Ascending aorta (tissue), 2 donors: ENCODE results near the gene SLC45A2. TPM values are rescaled to one million over a fixed set of nuclear protein-coding genes. Genes with fewer than 3 reads are reported as not detected.

Source experiments
- DNase-seq, 2 donors: peaks; one replicate each; pipeline ENCODE4 v3.0.0-alpha.2; 2019; ENCODE audit warnings: low spot score in 2 of 2
- H3K27ac ChIP-seq, 2 donors: fragments of 200-600 bp; sonication (generic); one replicate each; pipeline ENCODE4 v1.5.1; 2016 to 2017; ENCODE audit warnings: mild to moderate bottlenecking in 1 of 2
- H3K27me3 ChIP-seq: fragments of 200-600 bp; sonication (generic); one replicate; pipeline ENCODE4 v1.5.1; 2017
- H3K36me3 ChIP-seq, 2 donors: fragments of 200-600 bp; sonication (generic); one replicate each; pipeline ENCODE4 v1.5.1; 2016
- H3K4me1 ChIP-seq, 2 donors: fragments of 200-600 bp; sonication (generic); one replicate each; pipeline ENCODE4 v1.5.1; 2016 to 2017; ENCODE audit warnings: mild to moderate bottlenecking in 1 of 2
- H3K4me3 ChIP-seq, 2 donors: fragments of 200-600 bp; sonication (generic); one replicate each; pipeline ENCODE4 v1.5.1; 2016 to 2017; ENCODE audit warnings: mild to moderate bottlenecking in 1 of 2
- H3K9me3 ChIP-seq, 2 donors: fragments of 200-600 bp; sonication (generic); one replicate each; pipeline ENCODE4 v1.5.1; 2016
- intact Hi-C: fragments of 100-400 bp; cut with DNase I; formaldehyde crosslinking; loops from one replicate; pipeline ENCODE4 v1.15.1; 2023
- total RNA-seq: library from RNA; depleted of rRNA; stranded (reverse); fragments of >200 nt; gene quantifications from one replicate; pipeline ENCODE4 v1.1.0, GENCODE V29; 2016
- TF ChIP-seq, protein P1 (sequence below), 3 experiments: fragments of 200-600 bp in 2 of 3; fragments of 450-650 bp in 1 of 3; sonication (generic) in 2 of 3; IDR thresholded peaks; one replicate each; pipeline ENCODE4 v1.5.1; 2016 to 2019; ENCODE audit warnings: antibody characterized with exemption in 3 of 3, mild to moderate bottlenecking in 1 of 3, moderate library complexity in 1 of 3

Gene SLC45A2
- total RNA-seq, 1 donor from 2014 or later: not detected

- intact Hi-C loops: no loop called here
- no peaks in the 10 kb centered on the region for H3K9me3 ChIP-seq
- DNase-seq: no peak
- no peak overlapping the region for H3K4me3 ChIP-seq
- no peak overlapping the region for H3K27ac ChIP-seq
- H3K36me3 ChIP-seq: no peaks in the 10 kb centered on the region
- no peaks in the 10 kb centered on the region for H3K4me1 ChIP-seq
- TF ChIP-seq, protein P1, sequence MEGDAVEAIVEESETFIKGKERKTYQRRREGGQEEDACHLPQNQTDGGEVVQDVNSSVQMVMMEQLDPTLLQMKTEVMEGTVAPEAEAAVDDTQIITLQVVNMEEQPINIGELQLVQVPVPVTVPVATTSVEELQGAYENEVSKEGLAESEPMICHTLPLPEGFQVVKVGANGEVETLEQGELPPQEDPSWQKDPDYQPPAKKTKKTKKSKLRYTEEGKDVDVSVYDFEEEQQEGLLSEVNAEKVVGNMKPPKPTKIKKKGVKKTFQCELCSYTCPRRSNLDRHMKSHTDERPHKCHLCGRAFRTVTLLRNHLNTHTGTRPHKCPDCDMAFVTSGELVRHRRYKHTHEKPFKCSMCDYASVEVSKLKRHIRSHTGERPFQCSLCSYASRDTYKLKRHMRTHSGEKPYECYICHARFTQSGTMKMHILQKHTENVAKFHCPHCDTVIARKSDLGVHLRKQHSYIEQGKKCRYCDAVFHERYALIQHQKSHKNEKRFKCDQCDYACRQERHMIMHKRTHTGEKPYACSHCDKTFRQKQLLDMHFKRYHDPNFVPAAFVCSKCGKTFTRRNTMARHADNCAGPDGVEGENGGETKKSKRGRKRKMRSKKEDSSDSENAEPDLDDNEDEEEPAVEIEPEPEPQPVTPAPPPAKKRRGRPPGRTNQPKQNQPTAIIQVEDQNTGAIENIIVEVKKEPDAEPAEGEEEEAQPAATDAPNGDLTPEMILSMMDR (IDR thresholded peaks at IDR 0.05): no peak
- H3K27me3 ChIP-seq: no peaks in the 10 kb centered on the region
Observed at GRCh38 chr5:33978306-33978705, 6.2 kb downstream of the SLC45A2 start.

- intact Hi-C loops: no loop called here
- TF ChIP-seq, protein P1 (IDR thresholded peaks at IDR 0.05): no peak
- Histone ChIP-seq H3K4me3 (no peak overlapping the region), H3K9me3 (no peaks in the 10 kb centered on the region), H3K27ac (no peak overlapping the region), H3K36me3 (no peaks in the 10 kb centered on the region), H3K27me3 (no peaks in the 10 kb centered on the region), H3K4me1 (no peaks in the 10 kb centered on the region)
- no peak for DNase-seq
Observed at GRCh38 chr5:33976307-33976706, 8.2 kb downstream of the SLC45A2 start.

- H3K27ac ChIP-seq: no peak overlapping the region
- no peaks in the 10 kb centered on the region for H3K36me3 ChIP-seq
- DNase-seq: no peak
- no peaks in the 10 kb centered on the region for H3K27me3 ChIP-seq
- H3K9me3 ChIP-seq: no peaks in the 10 kb centered on the region
- TF ChIP-seq, protein P1 (IDR thresholded peaks at IDR 0.05): no peak
- intact Hi-C loops: no loop called here
- H3K4me3 ChIP-seq: no peak overlapping the region
- no peaks in the 10 kb centered on the region for H3K4me1 ChIP-seq
Observed at GRCh38 chr5:33975852-33976251, 8.6 kb downstream of the SLC45A2 start.

DNA sequence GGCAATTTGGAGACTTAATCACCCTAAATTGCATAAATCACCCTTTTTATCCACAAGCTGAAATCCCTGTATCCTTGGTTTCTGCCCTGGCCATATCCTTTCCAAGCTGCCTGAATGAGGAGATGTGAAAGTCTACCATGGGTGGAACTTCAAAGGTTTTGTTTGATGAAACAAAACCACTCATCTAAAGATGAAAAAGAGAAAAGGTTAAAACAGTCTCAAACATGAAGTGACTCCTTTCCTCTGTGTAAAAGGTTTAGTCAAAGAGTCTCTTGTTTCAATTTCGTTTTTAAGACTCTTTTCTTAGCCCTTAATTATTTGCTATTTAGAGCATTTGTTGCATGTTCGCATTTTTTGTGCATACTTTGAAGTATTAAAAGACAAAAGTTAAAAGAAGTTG lies 11.2 kb downstream of the SLC45A2 start:
- Histone ChIP-seq H3K4me1 (no peaks in the 10 kb centered on the region), H3K27ac (no peak overlapping the region), H3K9me3 (no peaks in the 10 kb centered on the region), H3K27me3 (no peaks in the 10 kb centered on the region), H3K36me3 (no peaks in the 10 kb centered on the region), H3K4me3 (no peak overlapping the region)
- DNase-seq: no peak
- intact Hi-C loops: no loop called here
- TF ChIP-seq, protein P1 (IDR thresholded peaks at IDR 0.05): no peak

GRCh38 chr5:33969572-33970452 lies 14.7 kb downstream of the SLC45A2 start:
- Histone ChIP-seq H3K27me3 (no peaks in the 10 kb centered on the region), H3K36me3 (no peaks in the 10 kb centered on the region), H3K9me3 (no peaks in the 10 kb centered on the region), H3K27ac (no peak overlapping the region), H3K4me1 (no peaks in the 10 kb centered on the region), H3K4me3 (no peak overlapping the region)
- no peak for DNase-seq
- intact Hi-C loops: loop anchor here (2.0 kb wide), 1 partner anchor 535 kb away; no protein-coding TSS in a partner anchor
- TF ChIP-seq, protein P1 (IDR thresholded peaks at IDR 0.05): peak; percentile 45 to 60 (median 55)
